ENCODE data around the gene MACF1.
"Not testable (repeated sequence)": the region's sequence is repeated elsewhere in the genome, so short reads cannot be mapped to it uniquely, and the experiment has no call there.

MACF1 gene

DNA sequence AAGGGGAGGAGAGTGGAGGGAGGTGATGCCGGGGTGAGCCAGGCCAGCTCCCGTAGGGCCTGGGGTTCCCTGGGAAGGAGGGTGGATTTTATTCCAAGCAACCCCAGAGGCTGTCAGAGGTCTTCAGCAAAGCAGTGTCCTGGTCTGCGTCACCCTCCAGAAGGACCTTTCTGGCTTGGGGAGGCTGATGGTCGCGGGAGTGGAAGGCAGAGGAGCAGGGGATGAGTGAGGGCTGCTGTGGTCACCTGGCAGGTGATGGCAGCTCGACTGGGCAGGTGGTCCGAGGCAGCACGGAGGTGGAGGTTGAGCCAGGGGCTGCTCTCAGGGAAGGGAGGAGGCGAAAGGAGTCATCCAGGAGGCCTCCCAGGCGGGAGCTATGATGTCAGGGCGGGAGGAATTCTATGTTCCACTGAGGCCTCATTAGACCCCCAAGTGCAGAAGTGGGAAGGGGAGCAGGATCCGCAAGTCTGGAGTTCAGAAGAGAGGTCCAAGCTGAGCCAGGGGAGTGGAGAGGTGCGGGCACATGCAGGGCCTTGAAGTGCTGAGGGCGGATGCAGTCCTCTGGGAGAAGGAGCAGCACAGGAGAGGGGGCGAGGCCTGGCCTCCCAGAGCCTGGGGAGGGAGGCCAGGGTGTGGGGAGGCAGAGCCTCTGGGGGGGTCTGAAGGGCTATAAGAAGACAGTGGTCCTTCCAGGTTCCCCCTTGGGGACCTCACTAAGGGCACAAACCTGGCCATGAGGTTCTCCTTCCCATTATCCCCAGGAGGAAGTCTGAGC lies 320.3 kb downstream of the MACF1 start:
- TF ChIP-seq CTCF (IDR thresholded peaks at IDR 0.05; ENCODE audit: low read depth, low read length) (no peak), POLR2A (IDR thresholded peaks at IDR 0.05; ENCODE audit: extremely low read depth, insufficient read length) (no peak), MYC (IDR thresholded peaks at IDR 0.05; ENCODE audit: low read depth, low read length) (no peak), MAX (IDR thresholded peaks at IDR 0.05; ENCODE audit: low read depth, low read length) (no peak)
- no peak overlapping the region for H3K4me3 ChIP-seq (ENCODE audit: low read depth, low read length)
- DNase-seq (ENCODE audit: low read depth) = no peak

DNA sequence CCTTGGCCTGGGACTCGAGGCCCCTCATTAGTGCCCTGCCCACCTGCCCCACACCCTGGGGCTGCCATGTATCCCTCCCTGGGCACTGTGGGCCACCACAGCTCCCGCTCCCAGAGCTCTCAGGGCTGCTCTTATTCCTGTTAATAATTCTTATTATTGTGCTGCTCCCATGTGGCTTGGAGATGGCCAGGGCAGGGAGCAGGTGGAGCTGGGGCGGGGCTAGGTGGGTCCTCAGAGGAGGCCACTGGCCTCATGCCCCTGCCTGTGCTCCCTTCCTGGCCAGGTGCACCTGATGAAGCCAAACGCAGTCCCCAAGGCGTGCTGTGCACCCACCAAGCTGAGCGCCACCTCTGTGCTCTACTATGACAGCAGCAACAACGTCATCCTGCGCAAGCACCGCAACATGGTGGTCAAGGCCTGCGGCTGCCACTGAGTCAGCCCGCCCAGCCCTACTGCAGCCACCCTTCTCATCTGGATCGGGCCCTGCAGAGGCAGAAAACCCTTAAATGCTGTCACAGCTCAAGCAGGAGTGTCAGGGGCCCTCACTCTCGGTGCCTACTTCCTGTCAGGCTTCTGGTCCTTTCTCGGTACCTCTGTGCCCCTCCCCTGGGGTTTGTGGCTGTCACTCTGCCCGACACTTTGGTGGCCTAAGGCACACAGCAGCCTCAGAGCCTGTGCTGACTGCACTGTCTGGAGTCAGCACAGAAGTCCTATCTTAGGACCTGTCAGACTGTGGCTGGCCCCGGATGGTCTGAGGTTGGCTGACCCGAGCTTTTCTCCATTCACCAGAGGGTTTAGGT lies 321.1 kb downstream of the MACF1 start:
- no peak overlapping the region for H3K4me3 ChIP-seq (ENCODE audit: low read depth, low read length)
- TF ChIP-seq MAX (IDR thresholded peaks at IDR 0.05; ENCODE audit: low read depth, low read length) = no peak
- no peak for TF ChIP-seq POLR2A (IDR thresholded peaks at IDR 0.05; ENCODE audit: extremely low read depth, insufficient read length)
- TF ChIP-seq CTCF (IDR thresholded peaks at IDR 0.05; ENCODE audit: low read depth, low read length) = no peak
- TF ChIP-seq MYC (IDR thresholded peaks at IDR 0.05; ENCODE audit: low read depth, low read length) = no peak
- peak; percentile 80 for DNase-seq (ENCODE audit: low read depth)

DNA sequence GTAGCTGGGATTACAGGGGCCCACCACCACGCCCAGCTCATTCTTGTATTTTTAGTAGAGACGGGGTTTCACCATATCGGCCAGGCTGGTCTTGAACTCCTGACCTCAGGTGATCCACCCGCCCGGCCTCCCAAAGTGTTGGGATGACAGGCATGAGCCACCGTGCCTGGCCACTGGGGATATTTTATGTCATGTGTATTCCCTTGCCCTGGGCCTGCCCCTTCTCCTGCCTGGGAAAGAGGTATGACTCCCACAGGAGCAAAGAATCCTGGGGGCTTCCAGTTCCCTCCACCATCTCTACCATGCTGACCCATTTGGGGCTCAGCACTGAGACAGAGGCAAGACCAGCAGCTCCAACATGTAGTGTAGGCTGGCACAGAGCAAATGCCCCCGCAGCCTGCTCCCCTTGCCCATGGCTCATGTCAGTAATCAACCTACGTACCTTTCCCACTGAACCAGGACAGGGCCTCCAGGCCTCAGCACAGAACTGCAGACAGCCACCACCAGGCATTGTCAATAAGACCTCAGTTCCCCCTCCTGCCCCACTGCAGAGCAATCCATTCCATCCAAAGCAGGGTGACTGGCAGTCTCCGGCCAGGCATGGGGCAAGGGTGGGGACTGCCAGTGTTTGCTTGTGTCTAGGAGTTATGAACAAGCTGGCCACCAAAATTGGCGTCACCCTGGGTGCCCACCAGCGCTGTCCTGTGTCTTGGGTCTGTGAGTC lies 322.1 kb downstream of the MACF1 start:
- TF ChIP-seq CTCF (IDR thresholded peaks at IDR 0.05; ENCODE audit: low read depth, low read length) = no peak
- TF ChIP-seq MAX (IDR thresholded peaks at IDR 0.05; ENCODE audit: low read depth, low read length) = no peak
- no peak for TF ChIP-seq MYC (IDR thresholded peaks at IDR 0.05; ENCODE audit: low read depth, low read length)
- TF ChIP-seq POLR2A (IDR thresholded peaks at IDR 0.05; ENCODE audit: extremely low read depth, insufficient read length) = no peak
- no peak overlapping the region for H3K4me3 ChIP-seq (ENCODE audit: low read depth, low read length)
- no peak for DNase-seq (ENCODE audit: low read depth)

- not testable (repeated sequence) for H3K4me3 ChIP-seq (ENCODE audit: low read depth, low read length); DNase-seq (ENCODE audit: low read depth)
Measured at GRCh38 chr1:39527190-39527579, 322.7 kb downstream of the MACF1 start.

GRCh38 chr1:39528082-39528481 lies 323.6 kb downstream of the MACF1 start:
- no peak for DNase-seq (ENCODE audit: low read depth)
- H3K4me3 ChIP-seq (ENCODE audit: low read depth, low read length) = no peak overlapping the region
- TF ChIP-seq POLR2A (IDR thresholded peaks at IDR 0.05; ENCODE audit: extremely low read depth, insufficient read length) (no peak), MAX (IDR thresholded peaks at IDR 0.05; ENCODE audit: low read depth, low read length) (no peak), CTCF (IDR thresholded peaks at IDR 0.05; ENCODE audit: low read depth, low read length) (no peak), MYC (IDR thresholded peaks at IDR 0.05; ENCODE audit: low read depth, low read length) (no peak)

All from NB4 (cell line).